Adipocyte (in vitro differentiated cells): ENCODE data around the gene SGSM2.

Experiments
- DNase-seq: peaks from one replicate; pipeline ENCODE4 v3.0.0-alpha.2; 2015; ENCODE audit warnings: low read depth
- H3K27me3 ChIP-seq: replicated peaks from 2 replicates; pipeline ENCODE4 v1.7.0; 2013; ENCODE audit warnings: mild to moderate bottlenecking, low read length, moderate library complexity; ENCODE audit not compliant: control insufficient read depth, insufficient read depth
- H3K36me3 ChIP-seq: 2 replicates; pipeline ENCODE4 v1.7.0; 2013; ENCODE audit warnings: low read length, mild to moderate bottlenecking, moderate library complexity; ENCODE audit not compliant: control insufficient read depth, insufficient read depth, severe bottlenecking
- H3K4me1 ChIP-seq: 2 replicates; pipeline ENCODE4 v1.7.0; 2013; ENCODE audit warnings: mild to moderate bottlenecking, low read length, moderate library complexity; ENCODE audit not compliant: control insufficient read depth, insufficient read depth
- H3K4me3 ChIP-seq: 2 replicates; pipeline ENCODE4 v1.7.0; 2013; ENCODE audit warnings: mild to moderate bottlenecking, low read length, moderate library complexity
- H3K9ac ChIP-seq: 2 replicates; pipeline ENCODE4 v1.7.0; 2013; ENCODE audit warnings: mild to moderate bottlenecking, low read length, moderate library complexity
- H3K9me3 ChIP-seq: 2 replicates; pipeline ENCODE4 v1.7.0; 2013; ENCODE audit warnings: mild to moderate bottlenecking, low read length, moderate library complexity; ENCODE audit not compliant: control insufficient read depth

The SGSM2 gene

DNA sequence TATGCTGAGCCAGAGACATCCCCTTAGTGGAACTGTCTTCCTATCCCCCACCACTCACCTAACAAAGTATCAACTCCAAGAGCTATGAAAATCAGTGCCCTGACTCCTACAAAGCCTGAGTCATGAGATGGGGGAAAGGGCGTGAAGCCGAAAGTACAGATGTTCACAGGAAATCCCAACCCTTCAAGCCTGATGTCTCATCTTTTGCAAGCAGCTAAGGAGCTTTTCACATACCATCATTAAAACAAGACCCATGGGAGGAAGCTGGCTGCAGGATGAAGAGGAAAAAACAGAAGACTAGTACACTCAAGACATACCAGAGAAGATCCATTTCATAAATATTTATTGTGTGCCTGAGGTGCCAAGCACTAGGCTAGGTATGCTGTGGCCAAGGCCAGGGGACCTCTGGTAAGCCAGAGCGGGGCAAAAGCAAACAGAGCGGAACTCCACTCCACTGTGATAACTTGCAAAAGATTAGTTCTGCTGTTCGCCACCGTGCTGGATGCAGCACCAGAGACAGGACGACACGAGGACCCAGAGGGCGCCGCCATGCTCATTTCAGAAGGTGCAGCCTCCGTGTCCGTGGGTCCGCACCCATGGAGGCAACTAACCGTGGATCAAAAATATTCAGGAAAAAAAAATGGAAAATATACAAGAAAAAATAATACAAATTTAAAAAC, 68.1 kb downstream of the SGSM2 start:
- DNase-seq, result peak; percentile 85

DNA sequence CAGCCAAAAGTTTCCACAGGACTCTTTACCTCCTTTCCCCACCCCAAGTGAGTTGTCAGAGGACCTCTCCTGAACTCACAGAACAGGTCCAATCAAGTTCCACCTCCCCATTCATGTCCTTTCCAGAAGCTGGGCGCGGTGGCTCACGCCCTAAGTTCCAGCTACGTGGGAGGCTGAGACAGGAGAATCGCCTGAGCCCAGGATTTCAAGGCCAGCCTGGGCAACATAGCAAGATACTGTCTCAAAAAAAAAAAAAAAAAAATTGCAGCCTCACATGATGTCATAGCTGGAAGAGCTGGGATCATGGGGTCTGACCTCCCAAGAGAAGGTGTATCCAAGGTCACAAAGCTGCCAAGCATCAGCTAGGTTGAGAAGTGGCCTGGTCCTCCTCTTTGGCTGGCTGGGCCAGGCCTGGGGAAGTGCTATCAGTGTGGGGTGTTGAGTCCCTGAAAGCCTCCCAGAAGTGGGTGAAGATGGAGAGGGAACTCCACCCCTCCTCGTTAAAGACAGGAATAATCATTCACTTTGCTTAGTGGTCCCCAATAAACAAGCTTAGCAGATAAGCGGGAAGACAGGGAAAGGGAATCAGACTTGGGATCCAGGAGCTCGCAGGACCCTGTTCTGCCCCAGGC, 69.1 kb downstream of the SGSM2 start:
- H3K4me3 ChIP-seq, result peak overlapping the region; percentile 39
- no peaks in the 10 kb centered on the region for H3K9me3 ChIP-seq
- H3K36me3 ChIP-seq, result no peaks in the 10 kb centered on the region
- no peaks in the 10 kb centered on the region for H3K27me3 ChIP-seq
- H3K4me1 ChIP-seq, result peaks cover 58% of the 10 kb centered on the region
- H3K9ac ChIP-seq, result peak overlapping the region; percentile 77
- DNase-seq, result no peak

More for the DNA sequence above, 68.1 kb downstream of the SGSM2 start:
- Histone ChIP-seq H3K9ac (peak overlapping the region; percentile 83), H3K9me3 (no peaks in the 10 kb centered on the region), H3K4me3 (peak overlapping the region; percentile 53), H3K36me3 (no peaks in the 10 kb centered on the region), H3K27me3 (no peaks in the 10 kb centered on the region), H3K4me1 (peaks cover 58% of the 10 kb centered on the region)

DNA sequence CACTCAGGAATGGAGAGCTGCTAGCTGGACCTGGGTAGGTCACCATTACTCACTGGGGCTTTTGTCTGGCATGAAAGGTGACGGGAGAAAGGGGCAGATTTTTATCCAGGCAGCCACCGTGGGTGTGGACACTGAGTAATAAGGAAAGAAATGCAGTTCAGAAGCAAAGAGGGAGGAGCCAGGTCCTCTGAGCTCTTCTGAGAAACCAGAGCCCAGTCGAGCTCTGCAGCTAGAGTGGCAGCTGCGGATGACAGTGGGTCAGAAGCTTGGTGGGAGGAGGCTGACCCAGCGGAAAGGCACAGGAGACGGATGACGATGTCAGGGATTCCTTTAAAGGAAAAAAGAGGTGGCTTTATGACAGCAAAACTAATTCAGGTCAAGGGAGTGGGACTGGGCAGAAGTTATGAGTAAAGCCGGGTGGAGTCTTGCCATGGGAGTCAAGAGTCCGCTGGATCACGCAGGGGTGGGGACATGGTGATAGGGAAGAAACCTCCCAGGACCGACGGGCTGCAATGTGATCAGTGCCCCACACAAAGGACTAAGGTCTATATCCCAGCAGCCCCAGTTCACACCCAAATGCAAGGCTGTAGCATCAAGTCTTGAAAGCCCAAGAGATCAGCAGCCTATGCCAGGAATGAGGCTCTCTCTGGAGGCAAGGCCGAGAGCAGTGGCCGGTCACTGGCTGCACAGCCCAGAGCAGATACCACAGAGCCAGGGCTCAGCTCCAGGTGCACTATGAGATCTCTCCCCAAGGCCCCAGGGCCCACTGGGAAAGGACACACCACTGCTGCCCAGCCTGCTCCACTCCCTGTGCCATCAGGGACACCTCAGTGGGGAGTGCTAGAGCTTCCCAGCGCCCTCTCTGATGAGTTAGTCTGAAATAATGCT, 69.8 kb downstream of the SGSM2 start:
- Histone ChIP-seq H3K9me3 (no peaks in the 10 kb centered on the region), H3K4me1 (peaks cover 59% of the 10 kb centered on the region), H3K27me3 (no peaks in the 10 kb centered on the region), H3K4me3 (peak overlapping the region; percentile 39), H3K9ac (peak overlapping the region; percentile 77), H3K36me3 (no peaks in the 10 kb centered on the region)
- DNase-seq, result peak; percentile 94

DNA sequence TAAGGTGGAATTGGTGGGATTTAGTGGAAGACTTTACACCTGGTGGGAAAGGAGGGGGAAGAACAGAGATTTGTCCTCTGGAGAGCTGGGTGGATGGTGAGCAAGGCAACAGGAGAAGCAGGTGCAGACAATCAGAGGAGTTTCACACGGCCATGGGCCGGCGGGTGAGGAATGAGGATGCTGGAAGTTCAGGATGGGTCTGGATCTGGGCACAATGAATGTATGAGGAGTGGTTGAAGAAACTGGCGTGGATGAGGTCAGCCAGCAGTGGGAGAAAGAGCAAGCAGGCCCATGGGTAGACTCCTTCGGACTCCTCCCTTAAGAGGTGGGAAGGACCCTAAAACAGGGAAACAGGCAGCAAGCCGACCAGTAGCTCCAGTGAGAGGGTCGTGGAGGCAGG, 73.7 kb downstream of the SGSM2 start:
- Histone ChIP-seq H3K27me3 (no peaks in the 10 kb centered on the region), H3K4me3 (no peak overlapping the region), H3K9me3 (no peaks in the 10 kb centered on the region), H3K4me1 (peaks cover 35% of the 10 kb centered on the region), H3K9ac (peak overlapping the region; percentile 10), H3K36me3 (peaks cover 14% of the 10 kb centered on the region)
- DNase-seq, result no peak

DNA sequence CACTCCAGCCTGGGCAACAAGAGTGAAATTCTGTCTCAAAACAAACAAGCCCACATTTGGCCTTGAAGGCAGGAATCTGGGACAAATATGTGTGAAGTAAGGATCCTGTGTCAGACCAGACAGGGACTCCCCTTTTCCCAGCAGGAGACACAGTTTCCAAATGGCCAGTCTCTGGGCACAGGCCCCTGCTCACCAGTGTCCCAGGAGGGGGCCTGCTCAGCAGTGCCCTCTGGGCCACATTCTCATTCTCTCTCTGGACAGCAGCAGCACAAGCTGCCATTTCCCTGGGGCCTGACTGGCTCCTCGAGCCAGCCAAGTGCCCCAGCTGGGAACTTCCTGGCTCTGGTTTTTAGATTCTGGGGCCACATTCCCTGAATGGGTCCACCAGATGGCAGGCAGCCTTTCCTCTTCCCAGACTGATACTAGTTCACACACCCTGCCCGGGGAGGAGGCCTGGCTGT, 75.3 kb downstream of the SGSM2 start:
- Histone ChIP-seq H3K36me3 (peaks cover 14% of the 10 kb centered on the region), H3K27me3 (no peaks in the 10 kb centered on the region), H3K9ac (peak overlapping the region; percentile 5), H3K4me3 (no peak overlapping the region), H3K4me1 (peaks cover 19% of the 10 kb centered on the region), H3K9me3 (no peaks in the 10 kb centered on the region)
- peak; percentile 56 for DNase-seq

DNA sequence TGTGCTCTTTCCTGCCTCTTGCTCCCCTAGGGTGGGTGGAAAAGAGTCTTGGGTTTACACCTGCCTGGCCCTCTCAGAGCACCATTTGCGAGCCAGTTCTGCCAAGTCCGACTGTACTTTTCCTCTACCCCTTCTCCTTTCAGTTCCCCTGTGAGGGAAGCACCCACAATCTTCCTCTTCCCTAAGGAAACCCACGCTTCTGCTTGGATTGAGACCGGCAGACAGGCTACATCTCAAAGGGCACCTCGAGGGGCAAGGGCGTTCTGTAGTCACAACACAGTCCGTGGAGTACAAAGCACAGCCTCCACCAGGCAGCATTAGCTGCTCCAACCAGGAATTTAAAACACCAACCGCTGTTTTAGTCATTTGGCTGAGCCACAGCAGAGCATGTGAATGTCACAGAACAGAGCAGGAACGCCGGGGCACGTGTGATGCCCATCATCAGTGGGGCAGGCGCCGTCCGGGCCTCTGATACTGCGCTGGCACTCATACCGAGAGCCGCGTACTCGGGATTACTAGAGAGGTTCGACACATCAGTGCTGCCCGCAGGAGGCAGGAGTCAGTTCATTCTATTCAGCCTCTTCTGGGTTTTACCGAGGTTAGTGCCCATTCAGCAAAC, 77.3 kb downstream of the SGSM2 start:
- Histone ChIP-seq H3K4me1 (peaks cover 29% of the 10 kb centered on the region), H3K9ac (no peak overlapping the region), H3K4me3 (no peak overlapping the region), H3K9me3 (no peaks in the 10 kb centered on the region), H3K36me3 (peaks cover 17% of the 10 kb centered on the region), H3K27me3 (no peaks in the 10 kb centered on the region)
- DNase-seq, result no peak

DNA sequence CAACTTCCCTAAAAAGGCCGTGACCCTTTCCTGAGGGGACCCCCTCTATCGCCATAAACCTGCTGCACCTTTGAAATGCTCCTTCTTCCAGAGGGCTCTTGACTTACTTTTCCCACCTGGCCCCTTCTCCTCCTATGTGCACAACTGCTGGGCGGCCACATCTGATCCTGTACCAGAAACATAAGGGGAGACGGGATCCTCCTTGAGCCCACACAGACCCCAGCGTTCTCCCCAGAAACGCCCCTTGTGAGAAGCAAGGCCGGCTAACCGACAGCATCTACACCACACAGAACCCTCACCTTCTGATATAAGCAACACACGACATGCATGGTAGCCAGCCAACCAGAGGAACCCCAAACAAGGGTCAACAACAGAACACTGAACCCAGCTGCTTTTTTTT, 77.8 kb downstream of the SGSM2 start:
- Histone ChIP-seq H3K4me3 (no peak overlapping the region), H3K9me3 (no peaks in the 10 kb centered on the region), H3K36me3 (peaks cover 22% of the 10 kb centered on the region), H3K4me1 (peaks cover 30% of the 10 kb centered on the region), H3K27me3 (no peaks in the 10 kb centered on the region), H3K9ac (no peak overlapping the region)
- DNase-seq, result no peak

DNA sequence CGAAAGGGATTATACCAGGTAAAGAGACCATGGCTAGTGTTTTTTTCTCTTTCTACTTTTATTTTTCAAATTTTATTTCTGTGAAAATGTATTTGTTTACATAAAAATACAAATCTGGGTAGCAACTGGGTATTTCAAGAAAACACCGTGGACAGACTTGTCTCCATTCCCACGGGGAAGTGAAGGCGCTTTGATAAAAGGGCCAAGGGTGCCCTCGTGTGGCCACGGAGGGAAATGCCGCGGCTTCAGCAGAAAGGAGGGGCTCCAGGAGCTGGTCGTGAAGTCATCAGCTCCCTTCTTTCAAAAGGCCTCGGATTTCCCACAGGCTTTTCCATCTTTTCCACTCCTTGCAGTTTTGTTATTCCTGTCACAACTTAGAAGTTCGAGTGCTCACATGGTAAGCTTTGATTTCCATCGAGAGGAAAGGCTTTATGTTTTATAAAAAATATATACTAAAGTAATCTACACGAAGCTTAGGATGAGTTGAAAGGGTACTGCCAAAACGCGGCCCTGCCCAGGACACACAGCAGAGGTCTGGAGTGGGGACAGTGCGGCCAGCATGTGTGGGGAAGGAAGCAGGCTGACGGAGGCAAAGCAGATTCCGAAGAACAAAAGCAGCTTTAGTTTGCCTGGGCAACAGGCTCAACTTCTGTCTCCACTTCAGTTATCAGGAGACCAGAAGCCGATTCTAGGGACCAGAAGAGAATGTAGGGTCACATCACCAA, 78.9 kb downstream of the SGSM2 start:
- Histone ChIP-seq H3K4me1 (peaks cover 30% of the 10 kb centered on the region), H3K4me3 (no peak overlapping the region), H3K36me3 (peaks cover 25% of the 10 kb centered on the region), H3K9me3 (no peaks in the 10 kb centered on the region), H3K9ac (peak overlapping the region; percentile 55), H3K27me3 (no peaks in the 10 kb centered on the region)
- DNase-seq, result peak; percentile 97

DNA sequence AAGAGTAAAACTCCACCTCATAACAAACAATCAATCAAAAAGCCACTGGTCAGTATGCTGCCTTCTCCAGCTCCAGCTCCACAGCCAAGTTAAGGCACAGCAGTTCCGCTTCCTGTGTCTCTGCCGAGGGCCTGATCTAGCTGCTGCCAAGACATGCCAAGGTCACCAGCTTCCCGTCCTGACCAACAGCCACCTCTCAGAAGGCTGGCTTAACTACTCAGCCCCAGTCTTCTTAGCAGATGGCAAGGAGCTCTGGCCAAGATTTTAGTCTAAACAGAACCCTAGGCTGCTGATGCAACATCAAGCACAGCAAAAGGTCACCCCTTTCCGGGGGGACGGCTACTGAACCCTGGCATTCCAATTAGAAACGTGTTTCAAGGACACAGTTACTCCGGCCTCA, 81.3 kb downstream of the SGSM2 start:
- peak; percentile 55 for DNase-seq
- Histone ChIP-seq H3K4me1 (peaks cover 17% of the 10 kb centered on the region), H3K9me3 (no peaks in the 10 kb centered on the region), H3K9ac (peak overlapping the region; percentile 17), H3K36me3 (peaks cover 29% of the 10 kb centered on the region), H3K27me3 (no peaks in the 10 kb centered on the region), H3K4me3 (no peak overlapping the region)

DNA sequence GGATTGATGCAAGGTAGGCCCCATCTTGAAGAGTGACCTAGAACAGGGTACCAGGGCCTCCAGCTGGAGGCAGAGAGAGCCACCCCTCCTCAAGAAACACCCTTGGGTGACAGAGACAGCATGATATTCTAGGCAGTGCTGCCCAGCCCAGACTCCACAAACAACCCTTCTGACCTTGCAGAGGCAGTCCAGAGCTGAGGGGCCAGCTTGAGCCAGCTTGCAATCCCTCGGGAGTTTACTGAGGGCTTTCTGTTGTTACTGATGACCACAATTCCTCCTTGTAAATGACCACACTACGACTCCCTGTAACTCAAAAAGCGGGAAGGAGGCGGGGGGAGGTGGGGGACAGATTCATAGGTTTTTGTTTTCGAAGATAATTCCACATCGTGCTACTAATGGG, 82.2 kb downstream of the SGSM2 start:
- Histone ChIP-seq H3K9ac (no peak overlapping the region), H3K4me3 (no peak overlapping the region), H3K27me3 (no peaks in the 10 kb centered on the region), H3K36me3 (peaks cover 22% of the 10 kb centered on the region), H3K4me1 (peaks cover 17% of the 10 kb centered on the region), H3K9me3 (no peaks in the 10 kb centered on the region)
- DNase-seq, result no peak
